Measurements from ENCODE around the gene FAM131C.
A peak's percentile ranks its signal among the peaks of the same experiment; 100 is the strongest.

Gene FAM131C

DNA sequence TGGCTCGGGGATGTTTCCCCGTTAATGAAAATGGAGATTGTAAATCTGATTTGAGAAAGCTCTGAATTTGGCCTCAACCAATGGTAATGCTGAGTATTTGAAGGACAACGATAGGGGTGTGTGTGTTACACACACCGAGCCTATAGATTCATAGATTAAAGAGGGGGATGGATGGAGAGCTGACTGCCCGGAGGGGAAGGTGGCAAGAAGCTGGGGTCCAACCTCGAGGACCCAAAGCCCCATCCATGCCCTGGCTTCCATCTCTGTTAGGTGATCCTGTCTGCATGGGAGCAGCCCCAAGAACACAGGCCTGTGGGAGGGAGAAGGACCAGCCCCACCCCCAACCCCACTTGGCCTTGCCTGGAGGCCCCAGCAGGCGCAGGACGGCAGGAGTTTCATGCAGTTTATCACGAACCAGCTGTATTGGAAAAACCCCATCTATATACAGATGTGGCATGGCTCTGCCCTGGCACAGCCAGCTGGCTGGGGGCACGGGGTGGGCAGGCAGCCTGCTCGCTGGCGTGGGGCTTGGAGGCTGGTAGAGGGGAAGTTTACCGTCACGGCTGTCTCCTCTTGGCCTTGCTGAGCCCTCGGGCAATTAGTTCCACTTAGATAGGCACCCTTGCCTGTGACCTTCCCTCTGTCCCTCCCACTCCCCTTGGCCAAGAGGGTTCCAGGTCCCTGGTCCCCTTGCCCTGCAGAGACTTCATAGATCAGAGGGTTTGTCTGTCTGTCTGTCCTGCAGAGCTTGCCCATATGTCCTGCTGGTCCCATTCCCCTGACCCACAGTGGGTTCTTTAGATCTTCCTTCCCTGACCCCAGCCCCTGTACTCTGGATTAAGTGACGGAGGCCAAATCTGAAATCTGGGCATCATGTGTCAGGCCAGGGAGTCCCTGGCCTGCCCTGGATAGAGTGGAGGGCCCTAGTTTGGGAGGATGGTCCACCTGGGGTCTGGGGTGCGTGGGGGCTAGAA is 58.7 kb downstream of the FAM131C start:
- POLR2A ChIA-PET: no interaction called here
- no peak overlapping the region for H3K27ac ChIP-seq (ENCODE audit: extremely low read depth, low read depth, low read length)

More for the DNA sequence above, 58.7 kb downstream of the FAM131C start:
- no peaks in the 10 kb centered on the region for H3K4me1 ChIP-seq (ENCODE audit: control insufficient read depth, insufficient read depth, low read length)
- no peaks in the 10 kb centered on the region for H3K36me3 ChIP-seq (ENCODE audit: control insufficient read depth in 2 of 2, insufficient read depth in 1 of 2, low read length in 2 of 2)
- H3K4me3 ChIP-seq (ENCODE audit: low read depth, low read length): no peak overlapping the region
- H3K9me3 ChIP-seq (ENCODE audit: control insufficient read depth, insufficient read depth, low read depth, low read length): no peaks in the 10 kb centered on the region
- CTCF ChIA-PET: interaction anchor here (0.6 to 0.7 kb wide), 2 partner anchors 12 to 20 kb away, joined by 3 read pairs; no protein-coding TSS in a partner anchor
- TF ChIP-seq, protein P1, sequence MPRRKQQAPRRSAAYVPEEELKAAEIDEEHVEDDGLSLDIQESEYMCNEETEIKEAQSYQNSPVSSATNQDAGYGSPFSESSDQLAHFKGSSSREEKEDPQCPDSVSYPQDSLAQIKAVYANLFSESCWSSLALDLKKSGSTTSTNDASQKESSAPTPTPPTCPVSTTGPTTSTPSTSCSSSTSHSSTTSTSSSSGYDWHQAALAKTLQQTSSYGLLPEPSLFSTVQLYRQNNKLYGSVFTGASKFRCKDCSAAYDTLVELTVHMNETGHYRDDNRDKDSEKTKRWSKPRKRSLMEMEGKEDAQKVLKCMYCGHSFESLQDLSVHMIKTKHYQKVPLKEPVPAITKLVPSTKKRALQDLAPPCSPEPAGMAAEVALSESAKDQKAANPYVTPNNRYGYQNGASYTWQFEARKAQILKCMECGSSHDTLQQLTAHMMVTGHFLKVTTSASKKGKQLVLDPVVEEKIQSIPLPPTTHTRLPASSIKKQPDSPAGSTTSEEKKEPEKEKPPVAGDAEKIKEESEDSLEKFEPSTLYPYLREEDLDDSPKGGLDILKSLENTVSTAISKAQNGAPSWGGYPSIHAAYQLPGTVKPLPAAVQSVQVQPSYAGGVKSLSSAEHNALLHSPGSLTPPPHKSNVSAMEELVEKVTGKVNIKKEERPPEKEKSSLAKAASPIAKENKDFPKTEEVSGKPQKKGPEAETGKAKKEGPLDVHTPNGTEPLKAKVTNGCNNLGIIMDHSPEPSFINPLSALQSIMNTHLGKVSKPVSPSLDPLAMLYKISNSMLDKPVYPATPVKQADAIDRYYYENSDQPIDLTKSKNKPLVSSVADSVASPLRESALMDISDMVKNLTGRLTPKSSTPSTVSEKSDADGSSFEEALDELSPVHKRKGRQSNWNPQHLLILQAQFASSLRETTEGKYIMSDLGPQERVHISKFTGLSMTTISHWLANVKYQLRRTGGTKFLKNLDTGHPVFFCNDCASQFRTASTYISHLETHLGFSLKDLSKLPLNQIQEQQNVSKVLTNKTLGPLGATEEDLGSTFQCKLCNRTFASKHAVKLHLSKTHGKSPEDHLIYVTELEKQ (tag by site-specific recombination; IDR thresholded peaks at IDR 0.05; ENCODE audit: borderline replicate concordance): no peak
- TF ChIP-seq ZNF341 (tag by site-specific recombination; IDR thresholded peaks at IDR 0.05; ENCODE audit: low read depth) (peak; percentile 49), ZFP37 (tag by site-specific recombination; IDR thresholded peaks at IDR 0.05) (no peak), ZBTB7A (tag by site-specific recombination; IDR thresholded peaks at IDR 0.05; ENCODE audit: low read depth) (no peak), GLIS1 (tag by site-specific recombination; IDR thresholded peaks at IDR 0.05) (peak; percentile 21; the same call in 1 of the 2 replicates), KLF10 (tag by site-specific recombination; IDR thresholded peaks at IDR 0.05) (no peak), ZNF121 (tag by site-specific recombination; IDR thresholded peaks at IDR 0.05) (no peak), SP2 (tag by site-specific recombination; IDR thresholded peaks at IDR 0.05) (peak; percentile 13; the same call in 1 of the 2 replicates)
- TF ChIP-seq, protein P2, sequence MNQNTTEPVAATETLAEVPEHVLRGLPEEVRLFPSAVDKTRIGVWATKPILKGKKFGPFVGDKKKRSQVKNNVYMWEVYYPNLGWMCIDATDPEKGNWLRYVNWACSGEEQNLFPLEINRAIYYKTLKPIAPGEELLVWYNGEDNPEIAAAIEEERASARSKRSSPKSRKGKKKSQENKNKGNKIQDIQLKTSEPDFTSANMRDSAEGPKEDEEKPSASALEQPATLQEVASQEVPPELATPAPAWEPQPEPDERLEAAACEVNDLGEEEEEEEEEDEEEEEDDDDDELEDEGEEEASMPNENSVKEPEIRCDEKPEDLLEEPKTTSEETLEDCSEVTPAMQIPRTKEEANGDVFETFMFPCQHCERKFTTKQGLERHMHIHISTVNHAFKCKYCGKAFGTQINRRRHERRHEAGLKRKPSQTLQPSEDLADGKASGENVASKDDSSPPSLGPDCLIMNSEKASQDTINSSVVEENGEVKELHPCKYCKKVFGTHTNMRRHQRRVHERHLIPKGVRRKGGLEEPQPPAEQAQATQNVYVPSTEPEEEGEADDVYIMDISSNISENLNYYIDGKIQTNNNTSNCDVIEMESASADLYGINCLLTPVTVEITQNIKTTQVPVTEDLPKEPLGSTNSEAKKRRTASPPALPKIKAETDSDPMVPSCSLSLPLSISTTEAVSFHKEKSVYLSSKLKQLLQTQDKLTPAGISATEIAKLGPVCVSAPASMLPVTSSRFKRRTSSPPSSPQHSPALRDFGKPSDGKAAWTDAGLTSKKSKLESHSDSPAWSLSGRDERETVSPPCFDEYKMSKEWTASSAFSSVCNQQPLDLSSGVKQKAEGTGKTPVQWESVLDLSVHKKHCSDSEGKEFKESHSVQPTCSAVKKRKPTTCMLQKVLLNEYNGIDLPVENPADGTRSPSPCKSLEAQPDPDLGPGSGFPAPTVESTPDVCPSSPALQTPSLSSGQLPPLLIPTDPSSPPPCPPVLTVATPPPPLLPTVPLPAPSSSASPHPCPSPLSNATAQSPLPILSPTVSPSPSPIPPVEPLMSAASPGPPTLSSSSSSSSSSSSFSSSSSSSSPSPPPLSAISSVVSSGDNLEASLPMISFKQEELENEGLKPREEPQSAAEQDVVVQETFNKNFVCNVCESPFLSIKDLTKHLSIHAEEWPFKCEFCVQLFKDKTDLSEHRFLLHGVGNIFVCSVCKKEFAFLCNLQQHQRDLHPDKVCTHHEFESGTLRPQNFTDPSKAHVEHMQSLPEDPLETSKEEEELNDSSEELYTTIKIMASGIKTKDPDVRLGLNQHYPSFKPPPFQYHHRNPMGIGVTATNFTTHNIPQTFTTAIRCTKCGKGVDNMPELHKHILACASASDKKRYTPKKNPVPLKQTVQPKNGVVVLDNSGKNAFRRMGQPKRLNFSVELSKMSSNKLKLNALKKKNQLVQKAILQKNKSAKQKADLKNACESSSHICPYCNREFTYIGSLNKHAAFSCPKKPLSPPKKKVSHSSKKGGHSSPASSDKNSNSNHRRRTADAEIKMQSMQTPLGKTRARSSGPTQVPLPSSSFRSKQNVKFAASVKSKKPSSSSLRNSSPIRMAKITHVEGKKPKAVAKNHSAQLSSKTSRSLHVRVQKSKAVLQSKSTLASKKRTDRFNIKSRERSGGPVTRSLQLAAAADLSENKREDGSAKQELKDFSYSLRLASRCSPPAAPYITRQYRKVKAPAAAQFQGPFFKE (tag by site-specific recombination; IDR thresholded peaks at IDR 0.05; ENCODE audit: borderline replicate concordance): no peak
- TF ChIP-seq, protein P3, sequence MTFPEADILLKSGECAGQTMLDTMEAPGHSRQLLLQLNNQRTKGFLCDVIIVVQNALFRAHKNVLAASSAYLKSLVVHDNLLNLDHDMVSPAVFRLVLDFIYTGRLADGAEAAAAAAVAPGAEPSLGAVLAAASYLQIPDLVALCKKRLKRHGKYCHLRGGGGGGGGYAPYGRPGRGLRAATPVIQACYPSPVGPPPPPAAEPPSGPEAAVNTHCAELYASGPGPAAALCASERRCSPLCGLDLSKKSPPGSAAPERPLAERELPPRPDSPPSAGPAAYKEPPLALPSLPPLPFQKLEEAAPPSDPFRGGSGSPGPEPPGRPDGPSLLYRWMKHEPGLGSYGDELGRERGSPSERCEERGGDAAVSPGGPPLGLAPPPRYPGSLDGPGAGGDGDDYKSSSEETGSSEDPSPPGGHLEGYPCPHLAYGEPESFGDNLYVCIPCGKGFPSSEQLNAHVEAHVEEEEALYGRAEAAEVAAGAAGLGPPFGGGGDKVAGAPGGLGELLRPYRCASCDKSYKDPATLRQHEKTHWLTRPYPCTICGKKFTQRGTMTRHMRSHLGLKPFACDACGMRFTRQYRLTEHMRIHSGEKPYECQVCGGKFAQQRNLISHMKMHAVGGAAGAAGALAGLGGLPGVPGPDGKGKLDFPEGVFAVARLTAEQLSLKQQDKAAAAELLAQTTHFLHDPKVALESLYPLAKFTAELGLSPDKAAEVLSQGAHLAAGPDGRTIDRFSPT (tag by site-specific recombination; IDR thresholded peaks at IDR 0.05): 0 out of 2 replicates have a peak, but pooled peaks have one; percentile 46
